T47D (cell line): ENCODE data around the gene HS6ST2.

ENCODE experiments used
- DNase-seq, 2 experiments: peaks; one replicate each; pipeline versions ENCODE4 v3.0.0 to v3.0.0-alpha.2; 2011 to 2012; ENCODE audit warnings: low read depth in 1 of 2, low spot score in 1 of 2
- JUND ChIP-seq: IDR thresholded peaks from 2 replicates; pipeline ENCODE4 v1.6.1; 2012; ENCODE audit warnings: low read depth
- in situ Hi-C: cut with HindIII; loops from 2 replicates; pipeline ENCODE4 v1.10.0; 2016; ENCODE audit warnings: low sequenced_read_pairs, low pct_unique_long_range_greater_than_20kb

The HS6ST2 gene

GRCh38 chrX:132831336-132831973 is 127.0 kb downstream of the HS6ST2 start:
- no peak for DNase-seq
- TF ChIP-seq JUND: no peak
- in situ Hi-C loops: no loop called here

- DNase-seq: no peak
- TF ChIP-seq JUND: no peak
- in situ Hi-C loops: no loop called here
Measured at GRCh38 chrX:132822634-132823012, 135.8 kb downstream of the HS6ST2 start.

GRCh38 chrX:132821974-132822633 is 136.3 kb downstream of the HS6ST2 start:
- in situ Hi-C loops: no loop called here
- TF ChIP-seq JUND: no peak
- DNase-seq: no peak

- TF ChIP-seq JUND: no peak
- DNase-seq: no peak
- in situ Hi-C loops: no loop called here
Measured at GRCh38 chrX:132820675-132821074, 137.8 kb downstream of the HS6ST2 start.

- DNase-seq: no peak
- no peak for TF ChIP-seq JUND
- in situ Hi-C loops: no loop called here
Measured at GRCh38 chrX:132819711-132820264, 138.6 kb downstream of the HS6ST2 start.

GRCh38 chrX:132818638-132819037 is 139.8 kb downstream of the HS6ST2 start:
- in situ Hi-C loops: no loop called here
- no peak for DNase-seq
- TF ChIP-seq JUND: no peak

GRCh38 chrX:132815643-132816042 is 142.8 kb downstream of the HS6ST2 start:
- no peak for DNase-seq
- in situ Hi-C loops: no loop called here
- no peak for TF ChIP-seq JUND

- in situ Hi-C loops: no loop called here
- DNase-seq: no peak
- TF ChIP-seq JUND: no peak
Measured at GRCh38 chrX:132810964-132811712, 147.3 kb downstream of the HS6ST2 start.

GRCh38 chrX:132810488-132810887 is 147.9 kb downstream of the HS6ST2 start:
- no peak for TF ChIP-seq JUND
- no peak for DNase-seq
- in situ Hi-C loops: no loop called here

- no peak for DNase-seq
- no peak for TF ChIP-seq JUND
- in situ Hi-C loops: no loop called here
Measured at GRCh38 chrX:132809581-132809980, 148.8 kb downstream of the HS6ST2 start.

GRCh38 chrX:132807411-132808030 is 150.9 kb downstream of the HS6ST2 start:
- TF ChIP-seq JUND: no peak
- no peak for DNase-seq
- in situ Hi-C loops: no loop called here

- in situ Hi-C loops: no loop called here
- DNase-seq: no peak
Measured at GRCh38 chrX:132802033-132802432, 156.4 kb downstream of the HS6ST2 start.

More at GRCh38 chrX:132802033-132802432, 156.4 kb downstream of the HS6ST2 start:
- TF ChIP-seq JUND: no peak
